HPDE6-E6E7 (cell line): ENCODE results near the gene WDR44.
"Not testable (repeated sequence)": the region's sequence is repeated elsewhere in the genome, so short reads cannot be mapped to it uniquely, and the experiment has no call there.

ENCODE experiments used
- DNase-seq: peaks from one replicate; pipeline ENCODE4 v3.0.0; 2011; ENCODE audit warnings: missing footprints; ENCODE audit errors: extremely low spot score

The WDR44 gene

GRCh38 chrX:118482384-118482783, 136.5 kb downstream of the WDR44 start:
- DNase-seq, result not testable (repeated sequence)

DNA sequence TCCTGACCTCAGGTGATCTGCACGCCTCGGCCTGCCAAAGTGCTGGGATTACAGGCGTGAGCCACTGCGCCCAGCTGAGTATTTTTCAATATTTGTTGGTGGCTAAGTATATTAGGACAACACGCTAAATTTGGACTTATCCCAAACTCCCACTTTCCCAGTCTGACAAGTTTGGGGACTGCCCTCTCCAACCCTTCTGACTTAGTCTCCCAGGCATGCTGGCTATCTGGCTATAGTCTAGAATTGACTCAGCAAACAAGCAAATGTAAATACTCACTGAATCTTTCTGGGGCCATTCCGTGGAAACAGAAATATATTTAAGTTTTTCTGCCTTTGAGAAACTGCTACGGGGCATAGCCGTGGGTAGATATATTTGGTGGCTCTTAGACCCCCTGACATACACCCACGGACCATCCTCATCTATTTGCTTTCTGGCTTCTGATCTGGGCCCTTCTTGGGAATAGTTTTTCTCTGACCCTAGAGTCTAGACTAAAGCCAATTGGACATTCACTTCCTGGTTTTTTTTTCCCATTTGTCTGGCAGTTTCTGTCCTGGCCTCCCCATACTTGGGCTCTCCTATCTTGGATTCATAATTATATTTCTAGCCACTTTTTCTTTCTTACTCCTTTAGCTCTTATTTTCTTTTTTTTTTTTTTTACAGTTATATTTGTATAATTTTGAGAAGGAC, 138.5 kb downstream of the WDR44 start:
- no peak for DNase-seq

DNA sequence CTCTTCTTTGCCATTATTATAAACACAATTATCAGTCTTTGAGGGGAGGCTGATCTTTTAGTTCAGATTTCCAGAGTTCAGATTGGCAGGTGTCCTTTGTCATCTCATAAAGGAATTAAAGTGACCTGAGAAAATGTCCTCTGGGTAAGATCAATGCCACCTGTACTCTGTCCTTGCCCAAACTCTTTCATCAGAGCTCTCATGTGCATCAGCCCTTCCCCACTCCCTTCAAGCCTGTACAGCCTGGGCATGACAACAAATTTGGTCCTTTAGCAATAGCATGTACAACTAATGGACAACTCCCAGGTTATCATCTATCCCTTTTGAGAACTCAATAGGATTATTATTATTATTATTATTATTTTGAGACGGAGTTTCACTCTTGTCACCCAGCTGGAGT, 140.8 kb downstream of the WDR44 start:
- not testable (repeated sequence) for DNase-seq

DNA sequence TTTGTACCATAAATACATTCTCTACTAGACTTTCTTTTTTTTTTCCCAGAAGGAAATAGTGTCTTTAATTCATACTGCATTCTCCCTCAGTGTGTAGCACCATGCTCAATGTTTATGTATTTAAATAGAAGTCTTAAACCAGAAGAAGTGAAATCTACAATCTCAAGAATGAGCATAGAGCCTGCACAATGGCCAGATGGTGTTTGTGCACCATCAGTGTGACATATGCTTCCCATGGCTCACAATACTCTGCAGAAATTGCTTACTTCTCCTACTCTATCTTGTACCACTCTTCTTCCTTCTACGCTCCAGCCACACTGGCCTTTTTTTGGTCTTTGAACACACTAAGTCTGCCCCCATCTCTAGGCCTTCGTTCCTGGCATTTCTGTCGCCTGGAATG, 147.1 kb downstream of the WDR44 start:
- no peak for DNase-seq

DNA sequence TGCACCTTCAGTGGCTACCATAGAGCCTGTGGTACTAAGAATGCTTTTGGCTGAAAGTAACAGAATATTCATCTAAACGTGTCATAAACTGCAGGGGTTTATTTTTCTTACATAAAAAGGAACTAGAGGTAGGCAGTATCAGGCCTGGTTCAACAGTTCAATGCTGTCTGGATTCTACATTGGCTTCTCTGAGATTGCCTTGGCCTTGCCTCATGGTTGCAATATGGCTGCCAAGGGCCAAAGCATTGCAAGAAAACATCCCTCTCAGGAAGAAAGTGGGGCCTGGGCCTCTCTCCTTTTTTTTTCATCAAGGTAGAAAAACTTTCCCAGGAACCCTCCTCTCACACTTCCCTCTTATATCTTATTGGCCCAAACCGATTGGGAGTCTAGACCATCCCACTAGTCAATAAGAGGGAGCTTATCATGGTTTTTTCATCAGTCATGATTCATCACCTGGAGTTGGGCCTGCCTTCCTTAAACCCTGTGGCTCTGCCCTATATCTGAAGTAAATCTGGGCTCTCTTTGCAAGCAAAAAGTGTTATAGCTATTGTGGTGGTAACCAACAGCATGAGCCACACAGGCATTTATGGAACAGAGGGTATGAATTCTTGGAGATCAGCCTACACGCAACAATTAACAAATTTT, 147.9 kb downstream of the WDR44 start:
- no peak for DNase-seq

DNA sequence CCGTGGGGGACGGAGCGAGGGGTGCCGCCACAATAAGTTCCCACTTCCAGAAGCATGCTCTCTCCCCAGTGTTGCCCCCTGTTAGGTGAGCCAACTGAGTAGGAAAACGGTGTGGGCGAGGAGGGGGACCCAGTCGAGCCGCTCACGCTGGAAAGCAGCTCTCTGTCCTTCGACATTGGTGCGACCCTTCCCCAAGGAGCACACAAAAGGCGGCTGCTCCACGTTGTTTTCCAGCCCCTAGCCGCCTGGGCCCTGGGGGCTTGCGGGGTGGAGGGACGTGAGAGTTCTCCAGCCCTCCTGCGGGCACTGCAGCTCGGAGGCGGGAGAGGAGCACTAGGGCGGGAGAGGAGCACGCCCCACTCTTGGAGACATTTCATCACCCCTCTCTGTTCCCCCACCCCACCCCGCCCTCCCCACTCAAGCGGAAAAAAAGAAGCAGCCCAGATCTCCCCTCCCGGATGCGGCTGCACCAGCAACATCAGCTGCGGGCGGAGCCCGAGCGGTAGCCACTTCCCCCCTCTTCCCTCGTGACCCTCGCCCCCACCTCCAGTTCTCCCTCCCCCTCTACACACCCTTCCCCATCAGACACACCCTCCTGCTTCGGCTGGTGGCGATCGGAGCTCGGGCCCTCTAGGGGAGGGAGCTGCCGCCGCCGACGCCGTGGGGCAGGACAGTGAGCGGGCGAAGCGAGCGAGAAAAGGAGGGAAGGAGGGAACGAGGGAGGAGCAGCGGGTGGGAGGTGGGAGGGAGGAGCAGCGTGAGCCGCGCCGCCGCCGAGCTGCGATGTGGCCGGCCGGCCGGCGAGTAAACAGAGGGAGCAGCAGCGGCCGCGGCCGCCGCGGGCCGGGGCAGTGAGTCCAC, 149.4 kb downstream of the WDR44 start, which contains the start of gene DOCK11:
Gene DOCK11 (plus strand): TSS at position 755 of the 861 bp plus-strand sequence. CDS start 157 bp downstream, outside the sequence.
- no peak for DNase-seq

GRCh38 chrX:118495958-118496762, 150.3 kb downstream of the WDR44 start:
- DNase-seq, result no peak

DNA sequence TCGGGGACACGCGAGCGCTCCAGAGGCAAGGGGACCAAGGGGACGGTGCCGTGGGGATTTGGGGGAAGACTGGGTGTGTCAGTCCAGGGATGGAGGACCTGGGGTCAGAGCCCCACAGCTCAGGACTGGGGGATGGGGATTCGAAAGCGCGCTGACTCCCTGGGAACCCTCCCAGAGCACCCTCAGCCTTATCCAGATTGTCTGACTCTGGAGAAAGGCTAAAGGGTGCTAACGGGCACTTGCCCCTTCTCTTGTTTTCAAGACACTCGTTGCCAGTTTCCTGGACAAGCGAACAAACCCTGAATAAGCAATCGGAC, 150.8 kb downstream of the WDR44 start:
- DNase-seq, result no peak

- no peak for DNase-seq
Observed at GRCh38 chrX:118497180-118497818, 151.4 kb downstream of the WDR44 start.

- no peak for DNase-seq
Observed at GRCh38 chrX:118498351-118498750, 152.4 kb downstream of the WDR44 start.

- DNase-seq, result no peak
Observed at GRCh38 chrX:118498755-118499154, 152.8 kb downstream of the WDR44 start.

DNA sequence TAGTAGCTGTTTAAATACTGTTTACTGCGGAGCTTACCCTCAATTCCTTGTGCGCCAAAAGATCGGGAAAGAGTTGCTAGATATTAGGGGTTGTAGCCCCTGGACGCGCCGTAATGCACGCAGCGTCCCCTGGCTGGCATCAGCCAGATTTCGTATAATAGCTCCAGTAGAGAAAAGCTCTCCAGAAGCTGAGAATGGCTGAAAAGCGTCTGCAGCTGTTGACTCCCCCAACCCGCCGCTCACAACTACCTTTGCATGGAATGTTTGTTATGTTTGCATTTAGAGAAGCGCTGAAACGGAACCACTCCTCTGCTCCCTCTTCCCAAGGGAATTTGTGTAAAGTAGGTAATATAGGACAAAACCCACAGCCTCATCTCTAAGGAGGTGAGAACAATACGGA, 153.4 kb downstream of the WDR44 start:
- no peak for DNase-seq
